ENCODE results near the gene GJA1. TPM values are rescaled to one million over a fixed set of nuclear protein-coding genes. Genes with fewer than 3 reads are reported as not detected.

Gene GJA1
- total and polyA plus RNA-seq, 2 of the 13 experiments (the other 11 are each of a cell fraction or from before 2014, with no cell fraction given), result not detected

- no peak for TF ChIP-seq MAZ (IDR thresholded peaks at IDR 0.05; ENCODE audit: borderline replicate concordance, low read depth, low read length)
- no peak for TF ChIP-seq MAZ (CRISPR knock-in tag; IDR thresholded peaks at IDR 0.05; ENCODE audit: low read depth)
- TF ChIP-seq ETV6 (CRISPR knock-in tag; conservative IDR thresholded peaks at IDR 0.05), result no peak
- TF ChIP-seq ZNF496 (CRISPR knock-in tag; IDR thresholded peaks at IDR 0.05; ENCODE audit: insufficient replicate concordance), result no peak
- no peak for TF ChIP-seq YY1 (IDR thresholded peaks at IDR 0.05; ENCODE audit: insufficient read depth, insufficient replicate concordance, low read depth, low read length)
- no peak for TF ChIP-seq SNAPC2 (CRISPR knock-in tag; IDR thresholded peaks at IDR 0.05)
- no peak for TF ChIP-seq PLSCR1 (CRISPR knock-in tag; IDR thresholded peaks at IDR 0.05; ENCODE audit: borderline replicate concordance)
- no peak for TF ChIP-seq ZZZ3 (CRISPR knock-in tag; IDR thresholded peaks at IDR 0.05; ENCODE audit: borderline replicate concordance)
- no peak for TF ChIP-seq AHR (CRISPR knock-in tag; IDR thresholded peaks at IDR 0.05)
- TF ChIP-seq ZNF672 (CRISPR knock-in tag; IDR thresholded peaks at IDR 0.05), result no peak
- TF ChIP-seq ZNF143 (CRISPR knock-in tag; IDR thresholded peaks at IDR 0.05), result no peak
- WGBS (ENCODE audit: low lambda C conversion rate), result 0% methylated on average over 1 of the region's 1 CpG
- Histone ChIP-seq H3K4me3 (replicated peaks in 1 of 3; ENCODE audit: insufficient read depth in 1 of 3, low read depth in 2 of 3, low read length in 3 of 3) (no peak overlapping the region), H3K27me3 (ENCODE audit: control insufficient read depth in 1 of 2, insufficient read depth in 2 of 2, low read length in 2 of 2) (peaks cover 0 to 2% of the 10 kb centered on the region in 2 experiments; a peak in 1 of 5 replicates), H3K27ac (ENCODE audit: extremely low read length, insufficient read depth, low read length) (no peak overlapping the region), H2AFZ (ENCODE audit: low read length) (no peak overlapping the region), H4K20me1 (ENCODE audit: insufficient read depth, low read length) (no peaks in the 10 kb centered on the region), H3K9me3 (ENCODE audit: low read length) (no peaks in the 10 kb centered on the region), H3K9ac (ENCODE audit: insufficient read depth, low read depth, low read length) (no peak overlapping the region), H3K36me3 (replicated peaks in 1 of 2; ENCODE audit: control insufficient read depth in 1 of 2, insufficient read depth in 2 of 2, low read length in 2 of 2) (no peaks in the 10 kb centered on the region), H3K4me2 (ENCODE audit: low read depth, low read length) (no peak overlapping the region), H3K79me2 (ENCODE audit: insufficient read depth, low read length) (no peaks in the 10 kb centered on the region), H3K4me1 (ENCODE audit: insufficient read depth, low read length) (no peaks in the 10 kb centered on the region)
- in situ Hi-C loops (cut with HindIII; ENCODE audit: extremely low pct_ligation_motif_present, low pct_unique_long_range_greater_than_20kb) (no loop called here), intact Hi-C loops (cut with micrococcal nuclease; ENCODE audit: unreplicated experiment) (no loop called here)
- CTCF ChIA-PET (ENCODE audit: low intra/inter-chr PET ratio, low total read pairs), result no interaction called here
- ATAC-seq, result no peak
- POLR2A ChIA-PET, result no interaction called here
- no peak for FAIRE-seq
- no peak for DNase-seq (ENCODE audit: low spot score)
- no TSS peak for BruUV-seq (replicated peaks)
These were observed 41.5 kb upstream of the GJA1 start for GRCh38 chr6:121393731-121394505.
